ENCODE data around the gene PIP4K2C.
"Not testable (repeated sequence)": the region's sequence is repeated elsewhere in the genome, so short reads cannot be mapped to it uniquely, and the experiment has no call there.

Gene PIP4K2C

GRCh38 chr12:57554453-57554852 is 36.5 kb upstream of the PIP4K2C start:
- H3K27me3 Mint-ChIP-seq (ENCODE audit: low read depth), result peaks cover 52% of the 10 kb centered on the region
- no peak overlapping the region for H3K4me3 Mint-ChIP-seq
- H3K36me3 Mint-ChIP-seq (ENCODE audit: low read depth), result no peaks in the 10 kb centered on the region
- peaks cover 12% of the 10 kb centered on the region for H3K4me1 Mint-ChIP-seq
- TF ChIP-seq CTCF (IDR thresholded peaks at IDR 0.05; ENCODE audit: unreplicated experiment in 3 of 3), result no peak
- no peaks in the 10 kb centered on the region for H3K9me3 Mint-ChIP-seq
- H3K27ac Mint-ChIP-seq, result no peak overlapping the region

- TF ChIP-seq CTCF (IDR thresholded peaks at IDR 0.05; ENCODE audit: unreplicated experiment in 3 of 3), result no peak
- Mint-ChIP-seq H3K27ac (no peak overlapping the region), H3K4me1 (peaks cover 12% of the 10 kb centered on the region), H3K4me3 (no peak overlapping the region), H3K27me3 (ENCODE audit: low read depth) (peaks cover 47% of the 10 kb centered on the region), H3K36me3 (ENCODE audit: low read depth) (no peaks in the 10 kb centered on the region), H3K9me3 (no peaks in the 10 kb centered on the region)
Observed at GRCh38 chr12:57554897-57555296, 36.1 kb upstream of the PIP4K2C start.

GRCh38 chr12:57558864-57559263 is 32.1 kb upstream of the PIP4K2C start:
- Mint-ChIP-seq H3K9me3 (no peaks in the 10 kb centered on the region), H3K4me1 (peaks cover 1% of the 10 kb centered on the region), H3K27me3 (ENCODE audit: low read depth) (peaks cover 26% of the 10 kb centered on the region), H3K4me3 (no peak overlapping the region), H3K36me3 (ENCODE audit: low read depth) (no peaks in the 10 kb centered on the region), H3K27ac (no peak overlapping the region)
- no peak for TF ChIP-seq CTCF (IDR thresholded peaks at IDR 0.05; ENCODE audit: unreplicated experiment in 3 of 3)

GRCh38 chr12:57560516-57560915 is 30.5 kb upstream of the PIP4K2C start:
- peaks cover 33% of the 10 kb centered on the region for H3K27me3 Mint-ChIP-seq (ENCODE audit: low read depth)
- H3K4me1 Mint-ChIP-seq, result no peaks in the 10 kb centered on the region

GRCh38 chr12:57561117-57561516 is 29.9 kb upstream of the PIP4K2C start:
- not testable (repeated sequence) for H3K4me3 Mint-ChIP-seq
- H3K27me3 Mint-ChIP-seq (ENCODE audit: low read depth), result peaks cover 32% of the 10 kb centered on the region

More at GRCh38 chr12:57560516-57560915, 30.5 kb upstream of the PIP4K2C start:
- no peak overlapping the region for H3K27ac Mint-ChIP-seq
- no peak for TF ChIP-seq CTCF (IDR thresholded peaks at IDR 0.05; ENCODE audit: unreplicated experiment in 3 of 3)
- no peaks in the 10 kb centered on the region for H3K36me3 Mint-ChIP-seq (ENCODE audit: low read depth)
- no peaks in the 10 kb centered on the region for H3K9me3 Mint-ChIP-seq
- H3K4me3 Mint-ChIP-seq, result no peak overlapping the region

GRCh38 chr12:57563358-57563757 is 27.6 kb upstream of the PIP4K2C start:
- Mint-ChIP-seq H3K36me3 (ENCODE audit: low read depth) (no peaks in the 10 kb centered on the region), H3K27me3 (ENCODE audit: low read depth) (peaks cover 30% of the 10 kb centered on the region), H3K4me3 (no peak overlapping the region), H3K9me3 (no peaks in the 10 kb centered on the region), H3K27ac (no peak overlapping the region), H3K4me1 (no peaks in the 10 kb centered on the region)
- no peak for TF ChIP-seq CTCF (IDR thresholded peaks at IDR 0.05; ENCODE audit: unreplicated experiment in 3 of 3)

More at GRCh38 chr12:57561117-57561516, 29.9 kb upstream of the PIP4K2C start:
- not testable (repeated sequence) for H3K27ac Mint-ChIP-seq; H3K9me3 Mint-ChIP-seq; H3K4me1 Mint-ChIP-seq; H3K36me3 Mint-ChIP-seq (ENCODE audit: low read depth)

Measured in nephron (organoid).